Measurements from ENCODE around the gene GPD1. TPM values are rescaled to one million over a fixed set of nuclear protein-coding genes. Genes with fewer than 3 reads are reported as not detected.

GPD1 gene
- total RNA-seq, 1 donor from 2014 or later: not detected

- DNase-seq (ENCODE audit: low read depth): no peak
- no peak overlapping the region for H3K4me3 ChIP-seq (ENCODE audit: low read depth, low read length)
- TF ChIP-seq CTCF (conservative IDR thresholded peaks at IDR 0.05; ENCODE audit: low read depth, low read length): no peak
These were observed 44.2 kb upstream of the GPD1 start for GRCh38 chr12:50059440-50060119.

- H3K4me3 ChIP-seq (ENCODE audit: low read depth, low read length): no peak overlapping the region
- no peak for TF ChIP-seq CTCF (conservative IDR thresholded peaks at IDR 0.05; ENCODE audit: low read depth, low read length)
- DNase-seq (ENCODE audit: low read depth): no peak
These were observed 43.7 kb upstream of the GPD1 start for GRCh38 chr12:50060120-50060468.

GRCh38 chr12:50061171-50061570, 42.6 kb upstream of the GPD1 start:
- H3K4me3 ChIP-seq (ENCODE audit: low read depth, low read length): no peak overlapping the region
- TF ChIP-seq CTCF (conservative IDR thresholded peaks at IDR 0.05; ENCODE audit: low read depth, low read length): no peak
- DNase-seq (ENCODE audit: low read depth): no peak

- no peak overlapping the region for H3K4me3 ChIP-seq (ENCODE audit: low read depth, low read length)
- TF ChIP-seq CTCF (conservative IDR thresholded peaks at IDR 0.05; ENCODE audit: low read depth, low read length): no peak
- no peak for DNase-seq (ENCODE audit: low read depth)
These were observed 41.7 kb upstream of the GPD1 start for GRCh38 chr12:50061946-50062686.

GRCh38 chr12:50062728-50063460, 40.9 kb upstream of the GPD1 start:
- no peak for DNase-seq (ENCODE audit: low read depth)
- no peak for TF ChIP-seq CTCF (conservative IDR thresholded peaks at IDR 0.05; ENCODE audit: low read depth, low read length)
- no peak overlapping the region for H3K4me3 ChIP-seq (ENCODE audit: low read depth, low read length)

- DNase-seq (ENCODE audit: low read depth): no peak
- no peak overlapping the region for H3K4me3 ChIP-seq (ENCODE audit: low read depth, low read length)
- TF ChIP-seq CTCF (conservative IDR thresholded peaks at IDR 0.05; ENCODE audit: low read depth, low read length): no peak
These were observed 38.0 kb upstream of the GPD1 start for GRCh38 chr12:50065726-50066310.
